ENCODE results near the gene ZNF106.

Gene ZNF106

DNA sequence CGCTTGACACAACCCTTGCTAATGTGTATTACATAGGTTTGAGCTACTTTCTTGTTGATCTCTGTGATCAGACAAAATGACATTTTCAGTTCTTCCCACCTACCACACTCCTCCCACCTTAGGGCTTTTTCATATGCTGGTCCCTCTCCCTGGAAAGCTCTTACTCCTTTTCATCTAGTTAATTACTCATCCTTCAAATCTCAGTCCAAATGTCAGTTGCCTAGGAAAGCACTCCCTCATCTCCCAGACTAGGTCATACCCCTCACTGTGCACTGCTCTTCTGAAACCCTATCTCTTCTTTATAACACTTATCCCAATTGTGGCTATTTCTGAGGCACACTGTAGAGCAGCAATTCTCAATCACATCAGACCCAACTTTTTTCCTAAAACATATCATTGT lies 7.3 kb downstream of the ZNF106 start:
- H3K4me3 ChIP-seq (ENCODE audit: low read depth, low read length) = no peak overlapping the region
- no peak for DNase-seq (ENCODE audit: low read depth)
- TF ChIP-seq, protein P1, sequence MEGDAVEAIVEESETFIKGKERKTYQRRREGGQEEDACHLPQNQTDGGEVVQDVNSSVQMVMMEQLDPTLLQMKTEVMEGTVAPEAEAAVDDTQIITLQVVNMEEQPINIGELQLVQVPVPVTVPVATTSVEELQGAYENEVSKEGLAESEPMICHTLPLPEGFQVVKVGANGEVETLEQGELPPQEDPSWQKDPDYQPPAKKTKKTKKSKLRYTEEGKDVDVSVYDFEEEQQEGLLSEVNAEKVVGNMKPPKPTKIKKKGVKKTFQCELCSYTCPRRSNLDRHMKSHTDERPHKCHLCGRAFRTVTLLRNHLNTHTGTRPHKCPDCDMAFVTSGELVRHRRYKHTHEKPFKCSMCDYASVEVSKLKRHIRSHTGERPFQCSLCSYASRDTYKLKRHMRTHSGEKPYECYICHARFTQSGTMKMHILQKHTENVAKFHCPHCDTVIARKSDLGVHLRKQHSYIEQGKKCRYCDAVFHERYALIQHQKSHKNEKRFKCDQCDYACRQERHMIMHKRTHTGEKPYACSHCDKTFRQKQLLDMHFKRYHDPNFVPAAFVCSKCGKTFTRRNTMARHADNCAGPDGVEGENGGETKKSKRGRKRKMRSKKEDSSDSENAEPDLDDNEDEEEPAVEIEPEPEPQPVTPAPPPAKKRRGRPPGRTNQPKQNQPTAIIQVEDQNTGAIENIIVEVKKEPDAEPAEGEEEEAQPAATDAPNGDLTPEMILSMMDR (IDR thresholded peaks at IDR 0.05; ENCODE audit: control insufficient read depth, extremely low read depth, insufficient read depth) = no peak

DNA sequence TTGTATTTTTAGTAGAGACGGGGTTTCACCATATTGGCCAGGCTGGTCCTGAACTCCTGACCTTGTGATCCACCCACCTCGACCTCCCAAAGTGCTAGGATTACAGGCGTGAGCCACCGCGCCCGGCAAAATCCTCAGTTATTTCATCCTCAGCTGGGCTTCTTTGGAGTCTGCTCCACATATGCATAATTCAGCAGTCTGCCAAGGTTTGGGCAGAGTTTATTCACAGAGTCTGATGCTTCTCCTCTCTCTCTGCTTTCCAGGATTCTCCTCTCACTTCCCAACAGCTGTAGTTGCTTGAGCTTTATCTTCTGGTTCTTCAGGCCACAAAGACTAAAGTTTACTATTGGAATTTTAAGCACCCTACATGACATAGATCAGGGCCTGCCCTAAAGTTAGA lies 8.2 kb downstream of the ZNF106 start:
- DNase-seq (ENCODE audit: low read depth) = no peak
- TF ChIP-seq, protein P1 (IDR thresholded peaks at IDR 0.05; ENCODE audit: control insufficient read depth, extremely low read depth, insufficient read depth) = no peak
- H3K4me3 ChIP-seq (ENCODE audit: low read depth, low read length) = no peak overlapping the region

DNA sequence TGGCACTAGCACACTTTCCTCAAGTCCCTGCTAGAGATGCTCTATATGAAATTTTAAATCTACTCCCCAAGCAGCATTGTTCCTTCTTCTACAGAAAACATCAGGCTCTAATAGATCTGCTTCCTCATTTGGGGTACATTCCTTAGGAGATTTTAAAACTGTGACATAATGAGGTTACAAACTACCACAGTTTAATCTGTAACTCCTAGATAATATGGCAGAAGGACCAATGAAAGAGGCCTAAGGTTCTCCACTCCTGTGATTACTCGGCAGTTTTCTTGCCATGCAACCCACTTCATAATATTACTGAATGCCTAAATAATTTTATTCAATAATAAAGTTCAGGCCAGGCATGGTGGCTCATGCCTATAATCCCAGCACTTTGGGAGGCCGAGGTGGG lies 16.1 kb downstream of the ZNF106 start:
- H3K4me3 ChIP-seq (ENCODE audit: low read depth, low read length) = no peak overlapping the region
- no peak for DNase-seq (ENCODE audit: low read depth)
- TF ChIP-seq, protein P1 (IDR thresholded peaks at IDR 0.05; ENCODE audit: control insufficient read depth, extremely low read depth, insufficient read depth) = no peak

DNA sequence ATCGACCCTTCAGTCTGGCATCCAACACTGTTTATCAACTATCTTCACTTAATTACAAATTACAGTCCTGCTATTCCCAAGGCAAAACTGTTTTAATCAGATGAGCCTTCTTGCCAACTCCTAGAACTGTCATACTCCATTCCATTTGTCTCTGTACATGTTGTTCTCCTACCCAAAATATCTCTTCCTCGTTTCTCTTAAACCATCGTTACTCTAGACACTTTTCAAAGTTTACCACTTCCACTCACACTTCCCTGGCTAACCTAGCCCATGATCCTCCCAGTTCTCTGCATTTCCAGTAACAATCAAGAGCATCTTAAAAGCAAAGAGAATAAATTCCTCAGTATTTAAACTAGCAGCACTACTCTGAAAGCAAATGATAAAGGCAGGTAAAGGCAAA lies 19.9 kb downstream of the ZNF106 start:
- TF ChIP-seq, protein P1 (IDR thresholded peaks at IDR 0.05; ENCODE audit: control insufficient read depth, extremely low read depth, insufficient read depth) = no peak
- no peak for DNase-seq (ENCODE audit: low read depth)
- H3K4me3 ChIP-seq (ENCODE audit: low read depth, low read length) = no peak overlapping the region

DNA sequence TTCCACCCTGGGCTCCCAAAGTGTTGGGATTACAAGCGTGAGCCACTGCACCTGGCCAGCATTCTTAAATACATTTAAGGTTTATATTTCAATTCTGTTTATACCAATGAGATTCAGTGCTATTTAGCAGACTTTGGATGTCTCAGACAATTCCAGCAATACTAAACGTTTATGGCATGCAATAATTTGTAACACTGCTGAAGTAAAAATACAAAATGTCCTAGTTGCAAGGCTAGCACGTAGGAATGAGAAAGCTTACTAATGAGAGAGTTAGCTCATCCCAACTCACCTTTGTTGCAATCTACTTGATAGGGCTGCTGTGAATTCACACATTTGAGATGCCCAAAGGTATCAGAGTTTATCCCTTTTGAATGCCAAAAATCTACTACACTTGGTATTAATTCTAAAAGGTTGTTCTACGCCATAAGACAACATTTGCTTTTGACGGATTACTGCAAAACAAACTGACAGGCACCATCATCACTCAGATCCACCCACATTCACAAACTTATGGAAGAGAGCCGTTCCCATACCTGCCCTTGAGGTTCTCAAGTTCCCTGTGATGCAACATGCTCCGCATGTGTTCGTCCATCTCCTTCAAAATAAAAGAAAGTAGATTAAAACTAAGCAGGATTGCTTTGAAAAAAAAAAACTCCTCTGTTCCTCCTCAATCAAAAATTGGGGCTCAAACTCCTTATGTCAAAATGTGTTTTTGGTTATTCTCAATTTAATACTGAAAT lies 25.3 kb downstream of the ZNF106 start:
- TF ChIP-seq, protein P1 (IDR thresholded peaks at IDR 0.05; ENCODE audit: control insufficient read depth, extremely low read depth, insufficient read depth) = no peak
- DNase-seq (ENCODE audit: low read depth) = no peak
- H3K4me3 ChIP-seq (ENCODE audit: low read depth, low read length) = no peak overlapping the region

DNA sequence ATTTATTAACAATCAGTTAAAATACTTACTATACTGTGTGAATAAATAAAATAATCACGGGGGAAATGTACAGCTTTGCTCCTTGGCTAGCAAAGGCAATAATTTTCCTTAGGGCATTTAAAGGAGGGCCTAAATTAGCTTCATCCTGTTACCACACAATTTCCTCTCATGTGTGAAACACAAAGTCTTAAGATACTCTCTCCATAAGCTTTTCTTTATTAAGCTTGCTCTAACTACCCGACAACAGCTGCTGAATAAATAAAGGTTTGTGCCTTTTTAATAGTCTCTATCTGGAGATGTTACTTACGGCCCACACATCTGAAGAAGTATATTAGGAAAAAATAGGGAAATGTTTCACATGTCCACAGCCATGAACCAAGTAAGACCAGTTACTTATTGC lies 29.7 kb downstream of the ZNF106 start:
- no peak for DNase-seq (ENCODE audit: low read depth)
- H3K4me3 ChIP-seq (ENCODE audit: low read depth, low read length) = no peak overlapping the region
- TF ChIP-seq, protein P1 (IDR thresholded peaks at IDR 0.05; ENCODE audit: control insufficient read depth, extremely low read depth, insufficient read depth) = no peak

All from LNCaP clone FGC (cell line).